Gastrocnemius medialis (tissue), 4 donors: ENCODE results near the gene NPTX2. TPM values are rescaled to one million over a fixed set of nuclear protein-coding genes. Genes with fewer than 3 reads are reported as not detected.
A peak's percentile ranks its signal among the peaks of the same experiment; 100 is the strongest.

ENCODE experiments used
- ATAC-seq, 2 donors: fragments of 150-250 bp; one replicate each; pipeline ENCODE4 v1.9.1; 2016
- DNase-seq, 2 donors: peaks; one replicate each; pipeline ENCODE4 v3.0.0-alpha.2; 2019
- H3K27ac ChIP-seq, 4 donors: fragments of 200-600 bp; sonication (generic); 1 replicate in 1 of 4; 2 replicates in 3 of 4; pipeline ENCODE4 v1.5.1; 2016 to 2018; ENCODE audit warnings: mild to moderate bottlenecking in 2 of 4, moderate library complexity in 1 of 4
- H3K27me3 ChIP-seq, 3 donors: fragments of 200-600 bp; sonication (generic) in 2 of 3; 1 replicate in 1 of 3; 2 replicates in 2 of 3; pipeline versions ENCODE4 v1.5.1 to v1.6.0; 2016 to 2019; ENCODE audit warnings: mild to moderate bottlenecking in 1 of 3, moderate library complexity in 1 of 3
- H3K36me3 ChIP-seq, 2 donors: fragments of 200-600 bp; sonication (generic) in 1 of 2; one replicate each; pipeline ENCODE4 v1.5.1; 2017 to 2018
- H3K4me1 ChIP-seq, 2 donors: fragments of 200-600 bp; sonication (generic) in 1 of 2; one replicate each; pipeline ENCODE4 v1.5.1; 2016 to 2017; ENCODE audit warnings: mild to moderate bottlenecking in 2 of 2
- H3K4me3 ChIP-seq, 4 donors: fragments of 200-600 bp; sonication (generic) in 3 of 4; 1 replicate in 1 of 4; 2 replicates in 3 of 4; pipeline ENCODE4 v1.5.1; 2016 to 2019; ENCODE audit warnings: mild to moderate bottlenecking in 2 of 4
- H3K9me3 ChIP-seq, 3 donors: fragments of 200-600 bp; sonication (generic) in 2 of 3; 1 replicate in 1 of 3; 2 replicates in 2 of 3; pipeline ENCODE4 v1.5.1; 2016 to 2019
- CTCF ChIP-seq, 5 experiments: fragments of 450-650 bp in 3 of 5; fragments of 200-600 bp in 2 of 5; sonication (generic) in 2 of 5; IDR thresholded peaks in 4 of 5; conservative IDR thresholded peaks in 1 of 5; 1 replicate in 4 of 5; 2 replicates in 1 of 5; pipeline ENCODE4 v1.5.1; 2016 to 2019; ENCODE audit warnings: antibody characterized with exemption in 5 of 5, mild to moderate bottlenecking in 3 of 5, moderate library complexity in 3 of 5
- POLR2A ChIP-seq, 2 donors: fragments of 450-650 bp; IDR thresholded peaks; one replicate each; pipeline ENCODE4 v1.6.1; 2017; ENCODE audit warnings: antibody characterized with exemption in 2 of 2, mild to moderate bottlenecking in 2 of 2, moderate library complexity in 2 of 2
- in situ Hi-C, 4 donors: fragments of 200-750 bp; cut with MboI; loops; one replicate each; pipeline versions ENCODE4 v1.15.0 to v1.8.0; 2017; ENCODE audit warnings: low sequenced_read_pairs in 4 of 4
- intact Hi-C: fragments of 100-400 bp; cut with DNase I; formaldehyde crosslinking; loops from one replicate; pipeline ENCODE4 v1.15.1; 2023; ENCODE audit warnings: low total_unique reads
- total RNA-seq, 4 donors: library from RNA; depleted of rRNA; stranded (reverse); fragments of >200 nt; gene quantifications; one replicate each; pipeline versions ENCODE4 v1.1.0 to v1.2.3, GENCODE V29; 2016

The NPTX2 gene
- total RNA-seq, 4 donors from 2014 or later, result 9.6 to 22.7 (median 16.6) TPM

- Histone ChIP-seq H3K27me3 (peaks cover 25 to 47% (median 37%) of the 10 kb centered on the region in 3 donors), H3K4me3 (no peak overlapping the region), H3K9me3 (no peaks in the 10 kb centered on the region), H3K27ac (no peak overlapping the region), H3K36me3 (no peaks in the 10 kb centered on the region), H3K4me1 (peaks cover 0 to 7% of the 10 kb centered on the region in 2 donors)
- DNase-seq, result peak in 1 of 2 donors; percentile 17
- in situ Hi-C loops, result no loop called here
- ATAC-seq, result no peak
- intact Hi-C loops, result no loop called here
- no peak for TF ChIP-seq POLR2A (IDR thresholded peaks at IDR 0.05)
- TF ChIP-seq CTCF (IDR thresholded peaks at IDR 0.05 in 4 of 5, conservative IDR thresholded peaks at IDR 0.05 in 1 of 5), result no peak
Measured at GRCh38 chr7:98619450-98620321, 2.6 kb downstream of the NPTX2 start.

GRCh38 chr7:98621573-98622482, 4.7 kb downstream of the NPTX2 start:
- Histone ChIP-seq H3K27ac (no peak overlapping the region), H3K36me3 (no peaks in the 10 kb centered on the region), H3K4me1 (peaks cover 0 to 3% of the 10 kb centered on the region in 2 donors), H3K4me3 (no peak overlapping the region), H3K27me3 (peaks cover 17 to 29% (median 20%) of the 10 kb centered on the region in 3 donors), H3K9me3 (no peaks in the 10 kb centered on the region)
- no peak for DNase-seq
- in situ Hi-C loops (no loop called here), intact Hi-C loops (no loop called here)
- no peak for TF ChIP-seq POLR2A (IDR thresholded peaks at IDR 0.05)
- TF ChIP-seq CTCF (IDR thresholded peaks at IDR 0.05 in 4 of 5, conservative IDR thresholded peaks at IDR 0.05 in 1 of 5), result no peak
- no peak for ATAC-seq

GRCh38 chr7:98622926-98623325, 5.8 kb downstream of the NPTX2 start:
- Histone ChIP-seq H3K9me3 (no peaks in the 10 kb centered on the region), H3K4me3 (no peak overlapping the region), H3K4me1 (peaks cover 0 to 3% of the 10 kb centered on the region in 2 donors), H3K27ac (no peak overlapping the region), H3K27me3 (peaks cover 14 to 24% (median 14%) of the 10 kb centered on the region in 3 donors), H3K36me3 (no peaks in the 10 kb centered on the region)
- intact Hi-C loops (no loop called here), in situ Hi-C loops (no loop called here)
- ATAC-seq (no peak), DNase-seq (no peak)
- no peak for TF ChIP-seq CTCF (IDR thresholded peaks at IDR 0.05 in 4 of 5, conservative IDR thresholded peaks at IDR 0.05 in 1 of 5)

- peaks cover 0 to 12% (median 5%) of the 10 kb centered on the region in 3 donors for H3K27me3 ChIP-seq
Measured at GRCh38 chr7:98624846-98625420, 7.8 kb downstream of the NPTX2 start.

More at GRCh38 chr7:98624846-98625420, 7.8 kb downstream of the NPTX2 start:
- ATAC-seq (no peak), DNase-seq (no peak)
- Histone ChIP-seq H3K4me1 (no peaks in the 10 kb centered on the region), H3K27ac (no peak overlapping the region), H3K9me3 (no peaks in the 10 kb centered on the region), H3K4me3 (no peak overlapping the region), H3K36me3 (no peaks in the 10 kb centered on the region)
- in situ Hi-C loops, result no loop called here
- no peak for TF ChIP-seq CTCF (IDR thresholded peaks at IDR 0.05 in 4 of 5, conservative IDR thresholded peaks at IDR 0.05 in 1 of 5)
- no peak for TF ChIP-seq POLR2A (IDR thresholded peaks at IDR 0.05)
- intact Hi-C loops, result no loop called here
